Kidney (tissue), 14 donors: Measurements from ENCODE around the gene NAPG. TPM values are rescaled to one million over a fixed set of nuclear protein-coding genes. Genes with fewer than 3 reads are reported as not detected.

Source experiments
- DNase-seq, 5 donors: peaks; one replicate each; pipeline ENCODE4 v3.0.0-alpha.2; 2013 to 2020
- FAIRE-seq: peaks from 2 replicates; lab custom pipeline; 2012; peaks lifted over from hg19 to GRCh38; lab: Jason Lieb, UNC
- H3K27ac ChIP-seq, 2 donors: one replicate each; pipeline ENCODE4 v1.7.0; 2013; ENCODE audit warnings: low read depth in 2 of 2, low read length in 2 of 2, inconsistent platforms in 1 of 2
- H3K27me3 ChIP-seq: one replicate; pipeline ENCODE4 v1.7.1; 2013; ENCODE audit warnings: low read length, inconsistent platforms; ENCODE audit not compliant: control insufficient read depth, insufficient read depth
- H3K36me3 ChIP-seq, 3 donors: one replicate each; pipeline versions ENCODE4 v1.7.0 to v1.7.1; 2013; ENCODE audit warnings: low read length in 3 of 3, control low read depth in 1 of 3, inconsistent platforms in 1 of 3; ENCODE audit not compliant: insufficient read depth in 3 of 3, control insufficient read depth in 2 of 3
- H3K4me1 ChIP-seq, 3 donors: one replicate each; pipeline versions ENCODE4 v1.7.0 to v1.7.1; 2013; ENCODE audit warnings: low read length in 3 of 3, inconsistent platforms in 1 of 3, low read depth in 1 of 3; ENCODE audit not compliant: control insufficient read depth in 2 of 3, insufficient read depth in 2 of 3
- H3K4me3 ChIP-seq, 3 donors: one replicate each; pipeline versions ENCODE4 v1.7.0 to v1.8.1; 2013; ENCODE audit warnings: low read length in 3 of 3, control low read depth in 1 of 3, inconsistent platforms in 1 of 3
- H3K9ac ChIP-seq, 3 donors: one replicate each; pipeline versions ENCODE4 v1.7.0 to v1.7.1; 2013; ENCODE audit warnings: low read length in 3 of 3, control low read depth in 1 of 3, inconsistent platforms in 1 of 3
- H3K9me3 ChIP-seq, 3 donors: one replicate each; pipeline versions ENCODE4 v1.7.0 to v1.7.1; 2013; ENCODE audit warnings: low read length in 3 of 3, control low read depth in 1 of 3, inconsistent platforms in 1 of 3; ENCODE audit not compliant: control insufficient read depth in 2 of 3, insufficient read depth in 1 of 3
- intact Hi-C: fragments of 100-400 bp; cut with DNase I; formaldehyde crosslinking; loops from one replicate; pipeline ENCODE4 v1.11.1; 2022
- polyA plus RNA-seq: library from polyadenylated mRNA; stranded (reverse); fragments of 350-450 nt; fragmentation: Illumina TruSeq; extraction: RNeasy Lipid Tissue Mini Kit (QIAGEN cat#74804); gene quantifications from one replicate; pipeline ENCODE4 v1.2.3, GENCODE V29; 2014; ENCODE audit warnings: low read depth, low replicate concordance; ENCODE audit not compliant: insufficient read depth
- total RNA-seq: library from RNA; stranded (reverse); fragmentation: NEBNext Ultra II Directional; extraction: Animal tissue kit (Norgen Biotek cat#: 25700); gene quantifications from one replicate; pipeline ENCODE4 v1.2.1, GENCODE V29; 2021
- TF ChIP-seq, protein P1 (sequence below): IDR thresholded peaks from 3 replicates; pipeline ENCODE4 v1.5.1; 2012; ENCODE audit warnings: mild to moderate bottlenecking, moderate library complexity, borderline replicate concordance; ENCODE audit not compliant: insufficient read depth; ENCODE audit errors: extremely low read depth
- donor health status: control.
- donor health status: control.
- donor health status: control.
- donor health status: control.
- donor health status: control.
- donor health status: DM: yes; HTN: yes; CAD: no.
- donor health status: Normal renal cell carcinoma (clear cell type).

The NAPG gene
- total and polyA plus RNA-seq, 2 donors from 2014 or later = 15.0 to 39.4 TPM

DNA sequence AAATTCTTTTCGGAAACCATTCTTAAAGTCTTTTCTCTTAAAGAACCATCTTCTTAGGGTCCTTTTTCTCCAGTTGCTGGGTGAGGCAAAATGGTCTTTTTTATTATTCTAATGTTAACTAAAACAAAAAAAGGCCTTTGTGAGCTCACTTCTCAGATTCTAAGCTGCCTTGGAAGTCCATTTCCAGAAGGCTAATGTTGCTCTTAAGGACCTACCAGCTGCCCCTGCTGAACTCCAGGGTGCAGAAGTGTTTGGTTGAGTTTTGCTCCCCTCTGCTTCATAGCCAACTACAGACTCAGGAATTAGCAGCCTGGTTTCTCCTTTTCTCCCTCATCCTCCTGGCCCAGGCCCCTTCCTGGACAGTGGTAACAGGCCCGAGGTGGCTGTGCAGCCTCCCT is 48.0 kb upstream of the NAPG start:
- intact Hi-C loops = no loop called here
- Histone ChIP-seq H3K4me1 (peaks cover 3 to 5% (median 5%) of the 10 kb centered on the region in 3 donors), H3K9me3 (no peaks in the 10 kb centered on the region), H3K4me3 (no peak overlapping the region), H3K9ac (no peak overlapping the region), H3K27me3 (no peaks in the 10 kb centered on the region), H3K36me3 (no peaks in the 10 kb centered on the region), H3K27ac (no peak overlapping the region)
- FAIRE-seq (no peak), DNase-seq (no peak)
- TF ChIP-seq, protein P1, sequence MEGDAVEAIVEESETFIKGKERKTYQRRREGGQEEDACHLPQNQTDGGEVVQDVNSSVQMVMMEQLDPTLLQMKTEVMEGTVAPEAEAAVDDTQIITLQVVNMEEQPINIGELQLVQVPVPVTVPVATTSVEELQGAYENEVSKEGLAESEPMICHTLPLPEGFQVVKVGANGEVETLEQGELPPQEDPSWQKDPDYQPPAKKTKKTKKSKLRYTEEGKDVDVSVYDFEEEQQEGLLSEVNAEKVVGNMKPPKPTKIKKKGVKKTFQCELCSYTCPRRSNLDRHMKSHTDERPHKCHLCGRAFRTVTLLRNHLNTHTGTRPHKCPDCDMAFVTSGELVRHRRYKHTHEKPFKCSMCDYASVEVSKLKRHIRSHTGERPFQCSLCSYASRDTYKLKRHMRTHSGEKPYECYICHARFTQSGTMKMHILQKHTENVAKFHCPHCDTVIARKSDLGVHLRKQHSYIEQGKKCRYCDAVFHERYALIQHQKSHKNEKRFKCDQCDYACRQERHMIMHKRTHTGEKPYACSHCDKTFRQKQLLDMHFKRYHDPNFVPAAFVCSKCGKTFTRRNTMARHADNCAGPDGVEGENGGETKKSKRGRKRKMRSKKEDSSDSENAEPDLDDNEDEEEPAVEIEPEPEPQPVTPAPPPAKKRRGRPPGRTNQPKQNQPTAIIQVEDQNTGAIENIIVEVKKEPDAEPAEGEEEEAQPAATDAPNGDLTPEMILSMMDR = no peak

DNA sequence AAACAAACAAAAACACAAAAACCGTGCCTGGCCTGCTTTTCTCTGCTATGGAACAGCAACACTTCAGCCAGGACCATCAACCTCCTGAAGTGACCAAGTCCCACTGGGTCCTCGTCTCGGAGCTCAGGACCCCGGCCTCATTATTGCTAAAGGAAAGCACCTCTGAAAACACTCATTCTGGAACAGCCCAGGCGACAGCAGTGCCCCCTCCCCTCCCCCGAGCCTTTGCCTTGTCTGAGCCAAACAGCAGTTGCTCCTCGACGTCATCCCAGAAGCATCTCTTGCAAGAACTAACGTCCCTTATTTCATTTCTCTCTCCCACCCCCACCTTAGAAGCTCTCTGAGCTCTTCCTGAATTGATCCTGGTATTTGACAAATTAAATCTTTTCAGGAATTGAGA is 44.0 kb upstream of the NAPG start:
- Histone ChIP-seq H3K4me1 (peaks cover 0 to 2% (median under 1%) of the 10 kb centered on the region in 3 donors), H3K9ac (no peak overlapping the region), H3K4me3 (no peak overlapping the region), H3K9me3 (no peaks in the 10 kb centered on the region), H3K27me3 (no peaks in the 10 kb centered on the region), H3K36me3 (no peaks in the 10 kb centered on the region), H3K27ac (no peak overlapping the region)
- TF ChIP-seq, protein P1 = no peak
- DNase-seq = no peak
- intact Hi-C loops = no loop called here
- FAIRE-seq = no peak

DNA sequence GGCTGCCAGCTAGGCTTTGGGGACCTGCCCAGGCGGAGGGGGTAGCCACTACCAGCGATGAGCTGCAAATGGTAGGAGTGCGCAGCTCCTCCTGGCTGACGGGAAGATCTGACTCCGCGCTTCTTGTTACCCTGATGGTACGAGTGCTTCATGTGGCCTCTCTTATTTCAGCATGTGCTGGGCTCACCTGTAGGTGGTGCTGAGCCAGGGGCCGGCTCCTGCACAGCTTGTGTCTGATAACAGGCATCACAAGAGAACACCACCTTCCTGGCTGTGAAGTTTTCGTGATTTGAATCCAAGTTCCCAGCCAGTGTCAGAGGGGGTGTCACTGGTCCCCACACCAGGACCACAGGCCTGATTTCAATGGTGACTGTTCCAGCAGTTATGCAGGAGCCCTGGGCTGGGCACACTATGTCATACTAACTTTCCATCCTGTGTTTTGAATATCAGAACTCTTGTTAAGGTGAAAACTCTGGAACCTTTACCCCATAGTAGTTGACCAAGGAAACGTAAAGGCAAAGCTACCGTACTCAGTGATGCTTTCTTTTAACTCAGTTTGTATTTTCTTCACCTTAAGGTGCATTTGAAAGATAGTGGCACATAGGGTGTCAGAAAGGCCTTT is 43.4 kb upstream of the NAPG start:
- Histone ChIP-seq H3K4me3 (no peak overlapping the region), H3K9me3 (no peaks in the 10 kb centered on the region), H3K36me3 (no peaks in the 10 kb centered on the region), H3K27ac (no peak overlapping the region), H3K4me1 (no peaks in the 10 kb centered on the region), H3K27me3 (no peaks in the 10 kb centered on the region), H3K9ac (no peak overlapping the region)
- FAIRE-seq (no peak), DNase-seq (no peak)
- TF ChIP-seq, protein P1 = no peak
- intact Hi-C loops = no loop called here
